Epithelial cell of proximal tubule (primary cell): ENCODE results near the gene SLIT2. TPM values are rescaled to one million over a fixed set of nuclear protein-coding genes. Genes with fewer than 3 reads are reported as not detected.

Source experiments
- DNase-seq: peaks from one replicate; pipeline ENCODE4 v3.0.0-alpha.2; 2011; ENCODE audit warnings: low read depth
- H3K4me3 ChIP-seq: 2 replicates; pipeline ENCODE4 v1.5.1; 2011; ENCODE audit warnings: low read depth, mild to moderate bottlenecking, low read length
- CTCF ChIP-seq: conservative IDR thresholded peaks from 2 replicates; pipeline ENCODE4 v1.5.1; 2012; ENCODE audit warnings: low read depth, mild to moderate bottlenecking, low read length
- total RNA-seq: library from RNA; depleted of rRNA; stranded (reverse); fragments of >200 nt; gene quantifications from 2 replicates; pipeline ENCODE4 v1.2.3, GENCODE V29; 2015

The SLIT2 gene
- total RNA-seq, 1 donor from 2014 or later = 1.4 TPM

GRCh38 chr4:20254511-20255250 is 3.0 kb downstream of the SLIT2 start:
- no peak for DNase-seq
- peak overlapping the region; percentile 65 for H3K4me3 ChIP-seq
- no peak for TF ChIP-seq CTCF

GRCh38 chr4:20255251-20255586 is 3.5 kb downstream of the SLIT2 start:
- peak overlapping the region; percentile 65 for H3K4me3 ChIP-seq
- no peak for DNase-seq
- TF ChIP-seq CTCF = no peak

GRCh38 chr4:20255823-20256222 is 4.1 kb downstream of the SLIT2 start:
- DNase-seq = no peak
- TF ChIP-seq CTCF = no peak

GRCh38 chr4:20256381-20256881 is 4.7 kb downstream of the SLIT2 start:
- DNase-seq = no peak
- no peak overlapping the region for H3K4me3 ChIP-seq
- TF ChIP-seq CTCF = no peak

More at GRCh38 chr4:20255823-20256222, 4.1 kb downstream of the SLIT2 start:
- peak overlapping the region; percentile 12 for H3K4me3 ChIP-seq

GRCh38 chr4:20259707-20260106 is 8.0 kb downstream of the SLIT2 start:
- no peak overlapping the region for H3K4me3 ChIP-seq
- DNase-seq = no peak
- no peak for TF ChIP-seq CTCF

- TF ChIP-seq CTCF = no peak
- H3K4me3 ChIP-seq = no peak overlapping the region
- DNase-seq = no peak
Measured at GRCh38 chr4:20260821-20261220, 9.1 kb downstream of the SLIT2 start.

- H3K4me3 ChIP-seq = no peak overlapping the region
- no peak for DNase-seq
- TF ChIP-seq CTCF = no peak
Measured at GRCh38 chr4:20262221-20262620, 10.5 kb downstream of the SLIT2 start.
